ENCODE results near the gene FNTB. TPM values are rescaled to one million over a fixed set of nuclear protein-coding genes. Genes with fewer than 3 reads are reported as not detected.

Gene FNTB
- polyA plus RNA-seq, 1 experiment: 33.8 TPM

DNA sequence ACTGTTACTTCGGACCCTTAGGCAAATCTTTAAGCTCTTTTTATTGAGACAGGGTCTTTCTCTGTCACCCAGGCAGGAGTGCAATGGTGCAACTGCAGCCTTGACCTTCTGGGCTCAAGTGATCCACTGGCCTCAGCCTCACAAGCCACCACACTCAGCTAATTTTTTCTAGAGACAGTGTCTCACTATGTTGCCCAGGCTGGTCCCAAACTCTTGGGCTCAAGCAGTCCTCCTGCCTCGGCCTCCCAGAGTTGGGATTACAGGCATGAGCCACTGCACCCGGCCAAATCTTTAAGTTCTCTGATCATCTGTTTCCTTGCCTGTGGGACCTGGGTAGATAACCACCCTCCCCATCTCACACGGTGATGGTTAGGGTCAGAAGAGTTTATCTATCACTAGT is 41.8 kb upstream of the FNTB start:
- POLR2A ChIA-PET: no interaction called here

GRCh38 chr14:64945431-64946178 is 41.1 kb upstream of the FNTB start:
- no peaks in the 10 kb centered on the region for H3K27me3 ChIP-seq (ENCODE audit: control insufficient read depth, insufficient read depth, low read length)
- POLR2A ChIA-PET: no interaction called here
- peaks cover 1% of the 10 kb centered on the region; the same call in 1 of the 2 replicates for H3K36me3 ChIP-seq (ENCODE audit: control insufficient read depth, insufficient read depth, low read length)
- H3K4me3 ChIP-seq (ENCODE audit: low read depth, low read length): no peak overlapping the region
- CTCF ChIA-PET: no interaction called here
- TF ChIP-seq, protein P1, sequence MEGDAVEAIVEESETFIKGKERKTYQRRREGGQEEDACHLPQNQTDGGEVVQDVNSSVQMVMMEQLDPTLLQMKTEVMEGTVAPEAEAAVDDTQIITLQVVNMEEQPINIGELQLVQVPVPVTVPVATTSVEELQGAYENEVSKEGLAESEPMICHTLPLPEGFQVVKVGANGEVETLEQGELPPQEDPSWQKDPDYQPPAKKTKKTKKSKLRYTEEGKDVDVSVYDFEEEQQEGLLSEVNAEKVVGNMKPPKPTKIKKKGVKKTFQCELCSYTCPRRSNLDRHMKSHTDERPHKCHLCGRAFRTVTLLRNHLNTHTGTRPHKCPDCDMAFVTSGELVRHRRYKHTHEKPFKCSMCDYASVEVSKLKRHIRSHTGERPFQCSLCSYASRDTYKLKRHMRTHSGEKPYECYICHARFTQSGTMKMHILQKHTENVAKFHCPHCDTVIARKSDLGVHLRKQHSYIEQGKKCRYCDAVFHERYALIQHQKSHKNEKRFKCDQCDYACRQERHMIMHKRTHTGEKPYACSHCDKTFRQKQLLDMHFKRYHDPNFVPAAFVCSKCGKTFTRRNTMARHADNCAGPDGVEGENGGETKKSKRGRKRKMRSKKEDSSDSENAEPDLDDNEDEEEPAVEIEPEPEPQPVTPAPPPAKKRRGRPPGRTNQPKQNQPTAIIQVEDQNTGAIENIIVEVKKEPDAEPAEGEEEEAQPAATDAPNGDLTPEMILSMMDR (IDR thresholded peaks at IDR 0.05; ENCODE audit: insufficient read depth, low read depth, low read length): no peak
- DNase-seq (ENCODE audit: low read depth): no peak

More for the DNA sequence above, 41.8 kb upstream of the FNTB start:
- Histone ChIP-seq H3K4me3 (ENCODE audit: low read depth, low read length) (no peak overlapping the region), H3K36me3 (ENCODE audit: control insufficient read depth, insufficient read depth, low read length) (peaks cover 2% of the 10 kb centered on the region), H3K27me3 (ENCODE audit: control insufficient read depth, insufficient read depth, low read length) (no peaks in the 10 kb centered on the region)
- TF ChIP-seq, protein P1 (IDR thresholded peaks at IDR 0.05; ENCODE audit: insufficient read depth, low read depth, low read length): no peak
- CTCF ChIA-PET: no interaction called here
- DNase-seq (ENCODE audit: low read depth): no peak

DNA sequence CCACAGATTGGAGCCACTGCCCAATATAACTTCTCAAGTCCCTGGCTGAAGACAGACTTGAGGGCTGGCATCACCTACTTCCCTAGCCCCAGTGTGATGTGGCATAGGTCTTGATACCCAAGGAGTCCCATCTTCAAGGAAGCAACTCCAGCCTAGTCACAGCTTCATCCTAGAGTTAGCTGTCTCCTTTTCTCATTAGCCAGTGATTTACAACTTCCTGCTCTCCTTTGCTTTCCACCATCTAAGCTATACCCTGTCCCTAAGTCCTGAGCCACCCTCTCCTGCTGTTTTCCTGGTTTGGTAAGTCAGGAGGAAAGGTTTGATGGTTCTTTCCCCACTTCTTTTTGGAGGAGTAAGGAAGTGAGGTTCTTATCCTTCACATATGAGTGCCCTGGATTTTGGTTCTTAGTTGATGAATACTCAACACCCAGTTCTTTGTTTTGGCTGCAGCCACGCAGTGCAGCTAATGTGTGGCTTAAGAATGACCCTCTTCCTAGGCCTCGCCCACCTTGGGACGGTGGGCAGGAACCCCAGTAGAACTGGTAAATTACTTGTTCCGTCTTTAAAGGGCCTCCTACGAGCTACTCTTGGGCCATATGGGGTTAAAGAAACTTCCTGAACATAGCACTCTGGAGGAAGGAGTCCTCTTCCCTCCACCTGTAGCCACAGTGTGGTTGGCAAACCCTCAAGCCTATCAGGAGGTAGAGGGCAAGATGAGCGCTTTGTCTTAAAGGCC is 40.2 kb upstream of the FNTB start:
- peaks cover 1% of the 10 kb centered on the region; the same call in 1 of the 2 replicates for H3K36me3 ChIP-seq (ENCODE audit: control insufficient read depth, insufficient read depth, low read length)
- DNase-seq (ENCODE audit: low read depth): no peak
- TF ChIP-seq, protein P1 (IDR thresholded peaks at IDR 0.05; ENCODE audit: insufficient read depth, low read depth, low read length): no peak
- no peak overlapping the region for H3K4me3 ChIP-seq (ENCODE audit: low read depth, low read length)
- POLR2A ChIA-PET: no interaction called here
- H3K27me3 ChIP-seq (ENCODE audit: control insufficient read depth, insufficient read depth, low read length): no peaks in the 10 kb centered on the region
- CTCF ChIA-PET: interaction anchor here (0.7 kb wide), 1 partner anchor 10 kb away, joined by 3 read pairs; no protein-coding TSS in a partner anchor

DNA sequence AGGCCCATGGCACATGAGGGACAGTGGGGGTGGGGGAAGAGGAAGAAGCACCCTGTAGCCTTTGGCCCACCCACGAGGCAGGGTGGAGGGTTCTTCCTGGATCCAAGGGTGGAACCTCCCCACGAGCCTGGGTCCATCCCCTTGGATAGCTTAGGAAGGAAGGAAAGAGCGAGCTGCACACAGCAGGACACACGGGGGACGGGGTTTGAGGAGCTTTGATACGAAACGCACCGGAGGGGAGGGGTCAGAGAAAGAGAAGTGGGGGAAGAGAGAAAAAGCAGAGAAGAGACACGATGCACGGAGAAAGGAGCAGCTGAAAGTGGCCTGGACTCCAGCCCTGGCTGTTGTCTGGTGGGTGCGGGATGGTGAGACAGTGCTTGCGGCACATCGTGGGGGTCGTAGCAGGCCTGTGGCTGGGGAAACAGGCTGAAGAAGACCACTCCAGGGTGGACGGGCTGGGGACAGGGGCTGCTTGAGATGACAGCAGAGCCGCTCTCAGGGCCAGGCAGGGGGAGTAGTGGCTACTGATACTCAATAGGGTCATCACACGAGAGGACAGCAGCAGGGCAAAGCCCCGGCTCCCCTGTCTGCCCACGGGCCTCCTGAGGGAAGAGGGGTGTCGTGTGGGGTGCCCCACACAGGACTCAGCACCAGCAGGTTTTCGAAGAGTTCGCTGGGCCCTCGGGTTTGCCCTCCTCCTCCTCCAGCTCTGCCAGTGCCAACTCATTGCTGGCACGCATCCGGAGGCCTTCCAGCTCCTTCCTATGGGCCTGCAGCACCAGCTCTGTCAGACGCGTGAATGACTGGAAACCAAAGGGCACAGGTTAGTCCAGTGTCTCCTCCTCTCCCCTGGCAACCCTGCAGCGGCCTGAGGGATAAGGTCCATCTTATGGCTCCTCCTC is 38.7 kb upstream of the FNTB start:
- TF ChIP-seq, protein P1 (IDR thresholded peaks at IDR 0.05; ENCODE audit: insufficient read depth, low read depth, low read length): no peak
- Histone ChIP-seq H3K27me3 (ENCODE audit: control insufficient read depth, insufficient read depth, low read length) (no peaks in the 10 kb centered on the region), H3K36me3 (ENCODE audit: control insufficient read depth, insufficient read depth, low read length) (peaks cover 1% of the 10 kb centered on the region; the same call in 1 of the 2 replicates), H3K4me3 (ENCODE audit: low read depth, low read length) (no peak overlapping the region)
- no peak for DNase-seq (ENCODE audit: low read depth)
- CTCF ChIA-PET: interaction anchor here (0.8 kb wide), 1 partner anchor 437 kb away, joined by 3 read pairs; no protein-coding TSS in a partner anchor
- POLR2A ChIA-PET: no interaction called here

Data from BJ (cell line).